ENCODE measurements around the gene LIN9.
A peak's percentile ranks its signal among the peaks of the same experiment; 100 is the strongest.

Gene LIN9

DNA sequence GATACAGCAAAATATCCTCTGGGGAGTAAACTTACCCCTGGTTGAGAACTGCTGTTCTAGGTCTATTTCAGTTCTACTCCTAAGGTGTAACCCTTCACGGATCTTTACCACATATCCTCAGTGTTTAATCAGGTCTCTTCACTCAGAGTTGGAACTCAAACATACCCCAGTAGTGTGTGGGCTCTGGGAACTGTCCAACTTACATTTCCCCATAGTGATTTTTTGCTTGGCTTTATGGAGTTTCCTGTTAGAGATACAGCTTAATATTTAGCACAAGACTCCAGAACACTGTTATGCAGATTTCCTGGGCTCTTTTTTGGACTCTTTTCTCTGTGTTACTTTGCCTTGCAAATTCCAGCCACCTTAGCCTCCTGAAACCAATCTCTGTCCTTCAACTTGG lies 26.7 kb upstream of the LIN9 start:
- CTCF ChIA-PET: interaction anchor here (1.0 to 5.4 kb wide), 2 partner anchors 67 to 210 kb away, joined by 3 to 41 read pairs; no protein-coding TSS in a partner anchor
- H3K9me3 Mint-ChIP-seq: peaks cover 5% of the 10 kb centered on the region
- no peak for DNase-seq
- H3K27ac Mint-ChIP-seq: no peak overlapping the region
- H3K4me3 Mint-ChIP-seq: no peak overlapping the region
- no peaks in the 10 kb centered on the region for H3K36me3 Mint-ChIP-seq
- peaks cover 11% of the 10 kb centered on the region for H3K4me1 Mint-ChIP-seq
- peaks cover 8% of the 10 kb centered on the region for H3K27me3 Mint-ChIP-seq

DNA sequence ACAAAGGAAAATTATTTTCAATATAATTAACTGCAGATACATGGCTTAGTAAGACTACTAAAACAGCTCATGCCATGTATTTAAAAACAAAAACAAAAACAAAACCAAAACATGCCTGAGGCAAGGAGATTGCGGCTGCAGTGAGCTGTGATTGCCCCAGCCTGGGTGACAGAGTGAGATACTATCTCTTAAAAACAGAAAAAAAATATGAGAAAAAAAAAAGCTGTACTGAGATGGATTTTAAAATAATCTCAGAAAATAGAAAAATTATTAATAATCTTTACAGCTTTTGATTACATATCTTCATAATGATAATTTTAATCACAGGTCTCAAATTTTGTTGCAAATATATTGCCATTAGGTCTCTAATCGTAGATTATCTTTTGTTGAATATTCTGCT lies 24.0 kb upstream of the LIN9 start:
- peak; percentile 30 for DNase-seq
- H3K36me3 Mint-ChIP-seq: no peaks in the 10 kb centered on the region
- CTCF ChIA-PET: interaction anchor here (0.6 to 5.4 kb wide), 24 partner anchors 9 to 268 kb away, joined by 3 to 41 read pairs (median 4); partner anchors contain the start of gene LIN9
- H3K27me3 Mint-ChIP-seq: peaks cover 3% of the 10 kb centered on the region
- H3K9me3 Mint-ChIP-seq: no peaks in the 10 kb centered on the region
- H3K4me3 Mint-ChIP-seq: no peak overlapping the region
- no peak overlapping the region for H3K27ac Mint-ChIP-seq
- peaks cover 11% of the 10 kb centered on the region for H3K4me1 Mint-ChIP-seq

DNA sequence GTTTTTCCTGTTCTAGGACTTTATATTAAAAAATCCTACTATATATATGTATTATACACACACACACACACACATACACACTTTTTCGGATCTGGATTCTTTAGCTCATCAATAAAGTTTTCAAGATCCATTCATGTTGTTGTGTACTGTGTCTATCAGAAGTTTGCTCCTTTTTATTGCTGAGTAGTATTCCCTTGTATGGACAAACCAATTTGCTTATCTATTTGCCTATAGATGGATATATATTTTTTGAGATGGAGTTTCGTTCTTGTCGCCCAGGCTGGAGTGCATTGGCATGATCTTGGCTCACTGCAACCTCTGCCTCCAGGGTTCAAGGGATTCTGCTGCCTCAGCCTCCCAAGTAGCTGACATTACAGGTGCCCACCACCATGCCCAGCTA lies 20.3 kb upstream of the LIN9 start:
- no peaks in the 10 kb centered on the region for H3K36me3 Mint-ChIP-seq
- no peak overlapping the region for H3K27ac Mint-ChIP-seq
- H3K9me3 Mint-ChIP-seq: no peaks in the 10 kb centered on the region
- no peak overlapping the region for H3K4me3 Mint-ChIP-seq
- H3K4me1 Mint-ChIP-seq: peaks cover 17% of the 10 kb centered on the region
- peaks cover 9% of the 10 kb centered on the region for H3K27me3 Mint-ChIP-seq
- CTCF ChIA-PET: interaction anchor here (2.3 kb wide), 1 partner anchor 204 kb away, joined by 8 read pairs; no protein-coding TSS in a partner anchor
- DNase-seq: no peak

DNA sequence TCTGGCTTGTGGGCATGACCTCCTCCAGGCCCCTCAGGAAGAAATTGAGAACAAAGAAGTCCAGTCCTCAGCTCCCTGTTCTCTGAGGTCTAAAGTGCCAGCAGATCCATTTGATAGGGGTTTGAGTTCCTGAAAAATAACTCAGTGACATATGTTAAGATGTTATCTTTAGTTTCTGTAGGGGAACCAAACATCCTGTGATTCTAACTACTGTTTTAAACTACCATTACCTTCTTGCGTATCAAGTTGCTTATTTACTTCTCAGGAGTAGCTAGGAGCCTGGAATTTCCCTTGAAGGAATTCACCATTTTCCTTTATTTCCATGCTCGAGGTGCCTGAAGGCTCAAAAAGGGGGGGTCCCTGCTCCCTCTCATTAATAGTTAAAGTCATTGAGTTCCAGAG lies 18.8 kb upstream of the LIN9 start:
- Mint-ChIP-seq H3K36me3 (no peaks in the 10 kb centered on the region), H3K4me1 (peaks cover 11% of the 10 kb centered on the region), H3K27me3 (peaks cover 14% of the 10 kb centered on the region), H3K9me3 (no peaks in the 10 kb centered on the region), H3K4me3 (no peak overlapping the region), H3K27ac (no peak overlapping the region)
- DNase-seq: no peak
- CTCF ChIA-PET: interaction anchor here (2.4 kb wide), 1 partner anchor 202 kb away, joined by 11 read pairs; no protein-coding TSS in a partner anchor

DNA sequence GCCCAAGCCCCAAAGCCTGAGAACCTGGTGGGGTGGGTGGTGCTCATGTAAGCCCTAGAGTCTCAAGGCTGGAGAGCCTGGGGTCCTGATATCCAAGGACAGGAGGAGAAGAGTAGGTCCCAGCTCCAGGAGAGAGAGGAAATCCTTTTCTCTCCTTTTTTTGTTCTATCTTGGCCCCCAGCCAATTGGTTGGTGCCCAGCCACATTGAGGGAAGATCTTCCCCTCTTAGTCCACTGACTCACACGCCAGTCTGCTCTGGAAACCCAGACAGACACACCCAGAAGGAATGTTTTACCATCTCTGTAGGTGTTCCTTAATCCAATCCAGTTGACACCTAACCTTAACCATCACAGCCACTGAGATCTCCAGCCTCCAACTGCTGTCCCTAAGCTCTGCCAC lies 16.2 kb upstream of the LIN9 start:
- Mint-ChIP-seq H3K27ac (no peak overlapping the region), H3K27me3 (peaks cover 19% of the 10 kb centered on the region), H3K9me3 (no peaks in the 10 kb centered on the region), H3K4me1 (peaks cover 6% of the 10 kb centered on the region), H3K36me3 (no peaks in the 10 kb centered on the region), H3K4me3 (no peak overlapping the region)
- DNase-seq: no peak
- CTCF ChIA-PET: no interaction called here

DNA sequence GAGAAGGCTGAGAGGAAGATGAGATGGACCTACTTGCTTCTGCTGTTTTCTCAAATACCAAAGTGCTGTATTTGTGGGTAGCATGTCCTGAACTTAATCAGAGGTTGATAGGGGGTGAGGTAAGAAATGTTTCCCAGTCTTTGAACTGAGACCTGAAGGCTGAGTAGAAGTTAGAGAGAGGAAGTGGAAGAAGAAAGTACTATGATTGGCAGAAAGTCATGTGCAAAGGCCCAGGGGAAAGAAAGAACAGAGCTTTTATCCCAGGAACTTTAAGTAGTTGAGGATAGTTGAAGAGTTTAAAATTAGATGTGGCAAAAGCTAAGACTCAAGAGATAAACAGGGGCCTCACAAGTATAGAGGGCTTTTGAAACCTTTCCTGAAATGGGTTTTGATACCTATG lies 15.5 kb upstream of the LIN9 start:
- no peak for DNase-seq
- H3K27me3 Mint-ChIP-seq: peaks cover 18% of the 10 kb centered on the region
- CTCF ChIA-PET: interaction anchor here (1.0 kb wide), 1 partner anchor 8 kb away, joined by 3 read pairs; no protein-coding TSS in a partner anchor
- no peak overlapping the region for H3K4me3 Mint-ChIP-seq
- H3K27ac Mint-ChIP-seq: no peak overlapping the region
- H3K36me3 Mint-ChIP-seq: no peaks in the 10 kb centered on the region
- H3K9me3 Mint-ChIP-seq: no peaks in the 10 kb centered on the region
- peaks cover 6% of the 10 kb centered on the region for H3K4me1 Mint-ChIP-seq

DNA sequence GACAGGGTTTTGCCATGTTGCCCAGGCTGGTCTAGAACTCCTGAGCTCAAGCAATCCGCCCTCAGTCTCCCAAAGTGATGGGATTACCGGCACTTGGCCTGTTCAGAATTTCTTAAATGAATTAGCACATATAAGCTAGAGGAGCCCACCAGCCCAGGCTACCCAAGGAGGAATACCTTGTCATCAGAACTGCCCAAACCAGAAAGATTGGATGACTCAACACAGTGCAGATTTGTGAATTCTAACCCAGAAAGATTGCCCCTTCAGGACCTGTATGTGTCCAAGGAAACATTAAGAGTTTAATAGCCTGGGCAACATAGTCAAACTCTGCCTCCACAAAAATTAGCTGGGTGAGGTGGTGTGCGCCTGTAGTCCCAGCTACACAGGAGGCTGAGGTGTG lies 14.0 kb upstream of the LIN9 start:
- Mint-ChIP-seq H3K4me1 (peaks cover 6% of the 10 kb centered on the region), H3K4me3 (no peak overlapping the region), H3K36me3 (no peaks in the 10 kb centered on the region), H3K9me3 (no peaks in the 10 kb centered on the region), H3K27me3 (peaks cover 23% of the 10 kb centered on the region), H3K27ac (no peak overlapping the region)
- CTCF ChIA-PET: no interaction called here
- DNase-seq: no peak

DNA sequence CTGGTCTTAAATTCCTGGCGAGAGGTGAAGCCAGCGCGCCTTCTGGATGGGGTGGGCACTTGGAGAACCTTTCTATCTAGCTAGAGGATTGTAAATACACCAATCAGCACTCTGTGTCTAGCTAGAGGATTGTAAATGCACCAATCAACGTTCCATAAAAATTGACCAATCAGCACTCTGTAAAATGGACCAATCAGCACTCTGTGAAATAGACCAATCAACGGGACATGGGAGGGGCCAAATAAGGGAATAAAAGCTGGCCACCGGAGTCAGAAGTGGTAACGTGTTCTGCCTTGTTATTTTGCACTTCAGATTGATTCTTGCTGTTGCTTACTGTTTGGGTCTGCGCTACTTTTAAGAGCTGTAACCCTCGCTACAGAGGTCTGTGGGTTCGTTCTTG lies 12.0 kb upstream of the LIN9 start:
- Mint-ChIP-seq H3K36me3 (no peaks in the 10 kb centered on the region), H3K27ac (no peak overlapping the region), H3K4me3 (no peak overlapping the region), H3K4me1 (no peaks in the 10 kb centered on the region), H3K9me3 (no peaks in the 10 kb centered on the region), H3K27me3 (peaks cover 35% of the 10 kb centered on the region)
- DNase-seq: no peak
- CTCF ChIA-PET: interaction anchor here (0.6 kb wide), 1 partner anchor 157 kb away, joined by 3 read pairs; no protein-coding TSS in a partner anchor

DNA sequence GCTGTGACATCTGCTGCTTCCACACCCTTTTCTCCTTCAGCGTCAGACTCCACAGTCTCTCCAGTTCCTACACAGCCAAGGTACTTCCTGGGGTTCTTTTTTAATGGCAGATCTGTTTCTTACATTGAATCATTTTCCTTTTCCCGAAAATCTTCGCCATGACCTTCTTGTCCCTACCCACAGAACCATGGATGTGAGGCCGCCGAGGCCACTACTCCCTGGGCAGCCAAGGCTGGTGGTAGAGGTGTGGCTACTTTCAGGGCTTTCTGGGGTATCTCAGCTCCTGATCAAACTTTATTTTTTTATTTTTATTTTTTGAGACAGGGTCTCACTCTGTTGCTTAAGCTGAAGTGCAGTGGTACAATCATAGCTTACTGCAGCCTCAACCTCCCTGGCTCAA lies 9.5 kb upstream of the LIN9 start:
- DNase-seq: no peak
- no peak overlapping the region for H3K4me3 Mint-ChIP-seq
- H3K27ac Mint-ChIP-seq: no peak overlapping the region
- no peaks in the 10 kb centered on the region for H3K4me1 Mint-ChIP-seq
- no peaks in the 10 kb centered on the region for H3K9me3 Mint-ChIP-seq
- CTCF ChIA-PET: interaction anchor here (1.4 kb wide), 1 partner anchor 15 kb away, joined by 3 read pairs; no protein-coding TSS in a partner anchor
- H3K36me3 Mint-ChIP-seq: no peaks in the 10 kb centered on the region
- H3K27me3 Mint-ChIP-seq: peaks cover 35% of the 10 kb centered on the region

DNA sequence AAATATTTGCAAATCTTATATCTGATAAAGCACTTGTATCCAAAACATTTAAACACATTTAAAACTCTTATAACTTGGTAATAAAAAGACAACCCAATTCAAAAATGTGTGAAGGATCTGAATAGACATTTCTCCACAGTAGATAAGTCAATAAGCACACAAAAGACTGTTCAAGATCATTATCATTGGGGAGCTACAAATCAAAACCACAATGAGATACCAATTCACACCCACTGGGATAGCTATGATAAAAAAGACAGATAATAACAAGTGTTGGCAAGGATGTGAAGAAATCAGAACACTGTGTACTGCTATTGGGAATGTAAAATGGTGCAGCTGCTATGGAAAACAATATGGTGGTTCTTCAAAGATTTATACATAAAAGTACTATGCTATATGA lies 5.1 kb upstream of the LIN9 start:
- CTCF ChIA-PET: no interaction called here
- H3K4me3 Mint-ChIP-seq: no peak overlapping the region
- no peaks in the 10 kb centered on the region for H3K9me3 Mint-ChIP-seq
- no peak overlapping the region for H3K27ac Mint-ChIP-seq
- no peak for DNase-seq
- H3K27me3 Mint-ChIP-seq: peaks cover 58% of the 10 kb centered on the region
- peaks cover 10% of the 10 kb centered on the region for H3K4me1 Mint-ChIP-seq
- H3K36me3 Mint-ChIP-seq: no peaks in the 10 kb centered on the region

DNA sequence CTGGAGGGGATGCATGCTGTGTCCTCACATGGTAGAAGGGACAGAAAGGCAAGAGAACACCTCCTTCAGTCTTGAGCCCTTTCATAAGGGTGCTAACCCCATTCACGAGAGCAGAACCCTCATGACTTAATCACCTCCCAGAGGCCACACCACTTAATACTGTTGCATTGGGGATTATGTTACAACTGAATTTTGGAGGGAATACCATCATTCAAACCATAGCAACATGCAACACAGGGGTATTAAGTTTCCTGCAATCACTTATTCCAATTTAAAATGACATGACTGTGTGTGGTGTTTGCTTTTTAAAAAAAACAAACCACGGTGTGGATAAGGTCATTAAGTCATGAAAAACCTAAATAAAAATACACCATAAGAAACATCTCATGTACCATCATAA lies 3.1 kb upstream of the LIN9 start:
- H3K27ac Mint-ChIP-seq: no peak overlapping the region
- H3K4me1 Mint-ChIP-seq: peaks cover 16% of the 10 kb centered on the region
- CTCF ChIA-PET: interaction anchor here (2.6 kb wide), 1 partner anchor 21 kb away, joined by 12 read pairs; no protein-coding TSS in a partner anchor
- no peak overlapping the region for H3K4me3 Mint-ChIP-seq
- H3K27me3 Mint-ChIP-seq: peaks cover 48% of the 10 kb centered on the region
- no peaks in the 10 kb centered on the region for H3K36me3 Mint-ChIP-seq
- DNase-seq: no peak
- no peaks in the 10 kb centered on the region for H3K9me3 Mint-ChIP-seq

DNA sequence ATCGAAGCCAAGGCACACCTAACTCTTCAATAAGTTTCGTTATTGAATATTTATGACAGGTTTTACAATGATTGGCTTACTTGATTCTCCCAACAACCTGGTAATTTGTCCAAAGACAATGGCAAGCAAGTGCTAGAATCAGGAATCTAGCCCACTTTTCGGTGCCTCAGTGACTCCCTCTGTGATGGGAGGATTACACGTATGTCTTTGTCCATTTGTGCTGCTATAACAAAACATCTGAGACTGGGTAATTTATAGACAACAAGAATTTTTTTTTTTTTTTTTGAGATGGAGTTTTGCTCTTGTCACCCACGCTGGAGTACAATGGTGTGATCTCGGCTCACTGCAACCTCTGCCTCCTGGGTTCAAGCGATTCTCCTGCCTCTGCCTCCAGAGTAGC lies 2.4 kb upstream of the LIN9 start:
- Mint-ChIP-seq H3K4me3 (no peak overlapping the region), H3K4me1 (peaks cover 23% of the 10 kb centered on the region)

DNA sequence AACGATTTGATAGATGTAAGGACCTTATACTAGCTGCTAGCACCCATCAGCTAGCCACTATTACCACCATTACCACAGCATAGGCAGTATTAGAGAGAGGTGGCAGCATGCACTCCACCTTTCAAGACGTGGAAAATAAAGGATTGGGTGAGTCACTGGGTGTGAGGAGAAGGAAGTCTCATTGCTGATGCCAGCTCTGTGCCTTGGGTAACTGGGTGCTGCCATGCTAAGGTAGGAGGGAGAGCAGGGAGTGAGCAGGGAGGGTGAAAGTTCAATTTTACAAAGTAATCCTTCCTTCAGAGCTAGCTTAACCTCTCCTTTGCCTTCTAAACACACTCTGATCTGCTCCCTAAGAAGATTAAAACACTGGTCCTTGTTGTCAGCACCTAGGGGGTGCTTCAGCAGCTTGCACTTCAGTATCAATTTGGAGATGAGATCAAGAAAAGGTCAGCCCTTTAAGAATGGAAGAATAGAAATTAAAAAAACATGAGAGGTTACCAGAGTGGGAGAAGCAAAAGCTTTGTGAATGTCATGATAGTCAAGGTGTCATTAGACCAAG lies 1.8 kb upstream of the LIN9 start:
- CTCF ChIA-PET: interaction anchor here (1.2 to 3.2 kb wide), 5 partner anchors 11 to 246 kb away, joined by 3 to 12 read pairs (median 6); no protein-coding TSS in a partner anchor
- peaks cover 29% of the 10 kb centered on the region for H3K4me1 Mint-ChIP-seq
- H3K4me3 Mint-ChIP-seq: peak overlapping the region; percentile 1
- DNase-seq: no peak
- H3K36me3 Mint-ChIP-seq: peaks cover under 1% of the 10 kb centered on the region
- no peaks in the 10 kb centered on the region for H3K9me3 Mint-ChIP-seq
- H3K27ac Mint-ChIP-seq: no peak overlapping the region
- peaks cover 39% of the 10 kb centered on the region for H3K27me3 Mint-ChIP-seq

More for the DNA sequence above, 2.4 kb upstream of the LIN9 start:
- H3K27me3 Mint-ChIP-seq: peaks cover 45% of the 10 kb centered on the region
- no peaks in the 10 kb centered on the region for H3K9me3 Mint-ChIP-seq
- H3K27ac Mint-ChIP-seq: no peak overlapping the region
- CTCF ChIA-PET: interaction anchor here (1.2 to 3.2 kb wide), 4 partner anchors 22 to 246 kb away, joined by 3 to 12 read pairs (median 8); no protein-coding TSS in a partner anchor
- DNase-seq: no peak
- no peaks in the 10 kb centered on the region for H3K36me3 Mint-ChIP-seq

DNA sequence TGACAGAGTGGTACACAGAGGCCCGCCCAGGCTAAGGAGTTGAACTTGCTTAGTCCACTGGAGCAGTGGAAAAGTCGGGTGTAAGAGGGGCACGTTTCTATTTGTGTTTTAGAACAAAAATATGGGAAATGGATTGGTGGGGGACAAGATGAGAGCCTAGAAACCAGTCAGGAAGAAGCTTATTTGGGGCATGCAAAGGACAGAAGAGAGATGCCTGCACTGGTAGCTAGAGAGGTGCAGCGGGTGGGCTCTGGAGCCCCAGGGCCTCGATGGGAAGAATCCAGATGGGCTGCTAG lies 1.2 kb upstream of the LIN9 start:
- no peaks in the 10 kb centered on the region for H3K9me3 Mint-ChIP-seq
- CTCF ChIA-PET: interaction anchor here (1.2 to 3.2 kb wide), 4 partner anchors 10 to 245 kb away, joined by 6 to 12 read pairs (median 8); no protein-coding TSS in a partner anchor
- no peak for DNase-seq
- H3K27me3 Mint-ChIP-seq: peaks cover 38% of the 10 kb centered on the region
- peak overlapping the region; percentile 69 for H3K4me3 Mint-ChIP-seq
- peaks cover 32% of the 10 kb centered on the region for H3K4me1 Mint-ChIP-seq
- no peak overlapping the region for H3K27ac Mint-ChIP-seq
- H3K36me3 Mint-ChIP-seq: peaks cover 2% of the 10 kb centered on the region

Measured in activated naive CD4-positive, alpha-beta T cell treated with anti-CD3 and anti-CD28 coated beads, Interleukin-2, amount 10 ng/mL, durations not matched to agents 7 days and 5 days (primary cell).